Measurements from ENCODE around the gene MAML3. TPM values are rescaled to one million over a fixed set of nuclear protein-coding genes. Genes with fewer than 3 reads are reported as not detected.

The MAML3 gene
- total RNA-seq, 2 donors from 2014 or later = 29.2 to 32.2 TPM

DNA sequence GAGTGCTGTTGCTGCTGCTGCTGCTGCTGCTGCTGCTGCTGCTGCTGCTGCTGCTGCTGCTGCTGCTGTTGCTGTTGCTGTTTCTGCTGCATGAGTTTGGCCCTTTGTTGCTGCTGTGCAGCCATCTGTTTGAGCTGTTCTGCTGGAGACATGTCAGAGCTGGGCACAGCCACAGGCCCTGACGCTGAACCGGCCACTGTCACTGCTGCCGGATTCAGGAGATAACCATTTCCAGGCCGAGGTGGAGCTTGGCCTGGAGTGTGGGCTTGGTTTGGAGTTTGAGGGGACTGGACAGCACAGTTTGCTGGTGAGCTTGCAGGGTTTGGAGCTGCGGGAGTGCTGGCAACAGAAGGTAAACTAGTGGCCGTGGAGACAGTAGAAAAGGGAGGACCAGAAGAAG is 264.1 kb downstream of the MAML3 start:
- no peak overlapping the region for H3K27ac ChIP-seq (ENCODE audit: low read depth, low read length)
- H3K9me3 Mint-ChIP-seq = no peaks in the 10 kb centered on the region
- H3K4me3 ChIP-seq (ENCODE audit: low read length) = no peak overlapping the region
- 93 to 98% methylated on average over 4 to 6 of the region's 6 CpGs for WGBS, 2 experiments (ENCODE audit: insufficient coverage in 1 of 2, insufficient read length in 1 of 2)
- peaks cover 26% of the 10 kb centered on the region for H3K36me3 Mint-ChIP-seq (ENCODE audit: low read depth)
- no peak overlapping the region for H3K27ac Mint-ChIP-seq
- TF ChIP-seq, protein P1, sequence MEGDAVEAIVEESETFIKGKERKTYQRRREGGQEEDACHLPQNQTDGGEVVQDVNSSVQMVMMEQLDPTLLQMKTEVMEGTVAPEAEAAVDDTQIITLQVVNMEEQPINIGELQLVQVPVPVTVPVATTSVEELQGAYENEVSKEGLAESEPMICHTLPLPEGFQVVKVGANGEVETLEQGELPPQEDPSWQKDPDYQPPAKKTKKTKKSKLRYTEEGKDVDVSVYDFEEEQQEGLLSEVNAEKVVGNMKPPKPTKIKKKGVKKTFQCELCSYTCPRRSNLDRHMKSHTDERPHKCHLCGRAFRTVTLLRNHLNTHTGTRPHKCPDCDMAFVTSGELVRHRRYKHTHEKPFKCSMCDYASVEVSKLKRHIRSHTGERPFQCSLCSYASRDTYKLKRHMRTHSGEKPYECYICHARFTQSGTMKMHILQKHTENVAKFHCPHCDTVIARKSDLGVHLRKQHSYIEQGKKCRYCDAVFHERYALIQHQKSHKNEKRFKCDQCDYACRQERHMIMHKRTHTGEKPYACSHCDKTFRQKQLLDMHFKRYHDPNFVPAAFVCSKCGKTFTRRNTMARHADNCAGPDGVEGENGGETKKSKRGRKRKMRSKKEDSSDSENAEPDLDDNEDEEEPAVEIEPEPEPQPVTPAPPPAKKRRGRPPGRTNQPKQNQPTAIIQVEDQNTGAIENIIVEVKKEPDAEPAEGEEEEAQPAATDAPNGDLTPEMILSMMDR (conservative IDR thresholded peaks at IDR 0.05) = no peak
- H3K27me3 ChIP-seq (ENCODE audit: control insufficient read depth, insufficient read depth, low read length, poor library complexity, severe bottlenecking) = no peaks in the 10 kb centered on the region
- no peak overlapping the region for H3K4me3 Mint-ChIP-seq
- DNase-seq = no peak
- H3K9ac ChIP-seq (ENCODE audit: extremely low read depth, low read length, poor library complexity, severe bottlenecking) = no peak overlapping the region
- no peaks in the 10 kb centered on the region for H3K9me3 ChIP-seq (ENCODE audit: control insufficient read depth, low read length)
- peaks cover 29% of the 10 kb centered on the region for H3K4me1 Mint-ChIP-seq
- H3K4me1 ChIP-seq (ENCODE audit: control insufficient read depth, insufficient read depth, low read length) = peaks cover 12% of the 10 kb centered on the region
- H3K27me3 Mint-ChIP-seq (ENCODE audit: insufficient read depth) = no peaks in the 10 kb centered on the region
- H3K36me3 ChIP-seq (ENCODE audit: control insufficient read depth, insufficient read depth, low read length) = peaks cover 32% of the 10 kb centered on the region

DNA sequence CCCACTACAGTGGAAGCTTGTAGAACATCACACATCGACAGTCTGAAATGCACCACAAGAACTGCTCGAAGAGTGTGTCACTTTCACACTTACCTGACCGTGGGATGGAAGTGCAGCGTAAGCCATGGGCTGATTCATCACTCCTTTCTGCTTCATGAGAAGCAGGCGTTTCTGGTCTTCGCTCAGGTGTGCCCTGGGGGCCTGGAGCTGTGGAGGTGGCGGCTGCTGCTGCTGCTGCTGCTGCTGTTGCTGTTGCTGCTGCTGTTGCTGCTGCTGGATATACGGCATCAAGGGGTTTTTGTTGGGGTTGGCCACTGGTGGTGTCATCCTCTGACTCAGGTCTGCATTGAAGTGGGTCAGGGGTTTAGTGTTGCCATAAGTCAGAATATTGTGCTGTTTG is 264.7 kb downstream of the MAML3 start:
- H3K9me3 ChIP-seq (ENCODE audit: control insufficient read depth, low read length) = no peaks in the 10 kb centered on the region
- no peak overlapping the region for H3K27ac Mint-ChIP-seq
- H3K27me3 Mint-ChIP-seq (ENCODE audit: insufficient read depth) = no peaks in the 10 kb centered on the region
- 79 to 88% methylated on average over 5 to 8 of the region's 8 CpGs for WGBS, 2 experiments (ENCODE audit: insufficient coverage in 1 of 2, insufficient read length in 1 of 2)
- no peak overlapping the region for H3K27ac ChIP-seq (ENCODE audit: low read depth, low read length)
- H3K36me3 ChIP-seq (ENCODE audit: control insufficient read depth, insufficient read depth, low read length) = peaks cover 32% of the 10 kb centered on the region
- H3K4me1 Mint-ChIP-seq = peaks cover 34% of the 10 kb centered on the region
- H3K27me3 ChIP-seq (ENCODE audit: control insufficient read depth, insufficient read depth, low read length, poor library complexity, severe bottlenecking) = no peaks in the 10 kb centered on the region
- H3K36me3 Mint-ChIP-seq (ENCODE audit: low read depth) = peaks cover 31% of the 10 kb centered on the region
- H3K4me3 ChIP-seq (ENCODE audit: low read length) = no peak overlapping the region
- DNase-seq = no peak
- no peaks in the 10 kb centered on the region for H3K9me3 Mint-ChIP-seq
- TF ChIP-seq, protein P1 (conservative IDR thresholded peaks at IDR 0.05) = no peak
- H3K9ac ChIP-seq (ENCODE audit: extremely low read depth, low read length, poor library complexity, severe bottlenecking) = no peak overlapping the region
- H3K4me3 Mint-ChIP-seq = no peak overlapping the region
- H3K4me1 ChIP-seq (ENCODE audit: control insufficient read depth, insufficient read depth, low read length) = peaks cover 12% of the 10 kb centered on the region

DNA sequence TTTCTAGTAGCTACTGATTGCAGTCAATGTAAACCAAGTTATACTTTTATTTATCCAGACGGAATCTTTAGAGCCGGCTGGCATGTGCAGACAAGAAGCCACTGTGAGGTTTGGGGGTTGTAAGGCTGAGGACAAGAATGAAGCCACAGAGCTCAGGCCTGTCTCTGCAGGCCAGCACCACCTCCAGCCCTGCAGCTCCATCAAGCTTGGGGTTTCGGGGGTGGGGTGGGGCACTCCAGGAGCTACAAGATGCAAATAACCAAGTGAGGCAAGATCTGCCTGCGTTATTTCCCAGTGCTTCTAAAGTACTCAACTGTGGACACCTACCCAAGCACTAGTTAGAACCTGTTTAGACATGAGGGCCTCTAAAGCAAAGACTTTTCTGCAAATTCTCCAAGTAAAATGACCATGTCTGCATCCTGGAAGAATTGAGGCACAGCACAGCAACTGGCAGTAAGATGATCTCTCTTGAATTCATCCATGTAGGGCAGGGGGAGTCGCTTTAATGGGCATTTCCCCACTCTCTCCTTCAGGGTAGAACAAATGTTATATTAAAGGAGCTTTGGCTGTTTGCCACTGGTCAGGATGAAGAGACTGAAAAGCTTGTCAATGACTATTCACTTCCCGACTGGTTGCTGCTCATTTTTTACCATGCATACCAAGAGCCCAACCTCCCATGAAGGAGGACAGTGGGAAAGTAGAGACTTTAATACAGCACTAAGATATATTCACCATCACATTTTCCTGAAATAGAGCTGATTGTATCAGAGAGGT is 265.8 kb downstream of the MAML3 start:
- peaks cover 12% of the 10 kb centered on the region for H3K4me1 ChIP-seq (ENCODE audit: control insufficient read depth, insufficient read depth, low read length)
- Mint-ChIP-seq H3K27ac (peak overlapping the region; percentile 11), H3K27me3 (ENCODE audit: insufficient read depth) (no peaks in the 10 kb centered on the region), H3K36me3 (ENCODE audit: low read depth) (peaks cover 39% of the 10 kb centered on the region), H3K4me1 (peaks cover 36% of the 10 kb centered on the region), H3K4me3 (no peak overlapping the region), H3K9me3 (peaks cover 3% of the 10 kb centered on the region)
- H3K27me3 ChIP-seq (ENCODE audit: control insufficient read depth, insufficient read depth, low read length, poor library complexity, severe bottlenecking) = no peaks in the 10 kb centered on the region
- WGBS, 2 experiments (ENCODE audit: insufficient coverage in 1 of 2, insufficient read length in 1 of 2) = 71 to 86% methylated on average over 3 to 6 of the region's 6 CpGs
- H3K36me3 ChIP-seq (ENCODE audit: control insufficient read depth, insufficient read depth, low read length) = peaks cover 37% of the 10 kb centered on the region
- no peak overlapping the region for H3K27ac ChIP-seq (ENCODE audit: low read depth, low read length)
- no peak overlapping the region for H3K4me3 ChIP-seq (ENCODE audit: low read length)
- H3K9ac ChIP-seq (ENCODE audit: extremely low read depth, low read length, poor library complexity, severe bottlenecking) = no peak overlapping the region
- peak; percentile 62 for DNase-seq
- TF ChIP-seq, protein P1 (conservative IDR thresholded peaks at IDR 0.05) = no peak
- H3K9me3 ChIP-seq (ENCODE audit: control insufficient read depth, low read length) = peaks cover 4% of the 10 kb centered on the region
